Measurements from ENCODE around the gene ZSWIM1. TPM values are rescaled to one million over a fixed set of nuclear protein-coding genes. Genes with fewer than 3 reads are reported as not detected.

The ZSWIM1 gene
- total and polyA plus RNA-seq, 2 of the 13 experiments (the other 11 are each of a cell fraction or from before 2014, with no cell fraction given): 9.5 to 11.7 TPM

GRCh38 chr20:45920462-45921336, 39.7 kb downstream of the ZSWIM1 start:
- CTCF ChIA-PET (ENCODE audit: low intra/inter-chr PET ratio, low total read pairs): no interaction called here
- POLR2A ChIA-PET: interaction anchor here (0.6 to 5.0 kb wide), 19 partner anchors 9 to 214 kb away, joined by 3 to 78 read pairs (median 7); partner anchors contain the start of genes ACOT8, CTSA, DNTTIP1 and NEURL2
- Histone ChIP-seq H3K9ac (ENCODE audit: insufficient read depth, low read depth, low read length) (peak overlapping the region; percentile 16; the same call in 1 of the 2 replicates), H3K4me1 (ENCODE audit: insufficient read depth, low read length) (peaks cover 82% of the 10 kb centered on the region), H3K79me2 (ENCODE audit: insufficient read depth, low read length) (no peaks in the 10 kb centered on the region), H2AFZ (ENCODE audit: low read length) (peak overlapping the region; percentile 24), H3K4me3 (replicated peaks in 1 of 3; ENCODE audit: insufficient read depth in 1 of 3, low read depth in 2 of 3, low read length in 3 of 3) (peak overlapping the region in 2 of 3 experiments; percentile 5 to 44; a peak in 3 of 6 replicates), H3K36me3 (replicated peaks in 1 of 2; ENCODE audit: control insufficient read depth in 1 of 2, insufficient read depth in 2 of 2, low read length in 2 of 2) (no peaks in the 10 kb centered on the region), H3K4me2 (ENCODE audit: low read depth, low read length) (peak overlapping the region; percentile 48), H3K27ac (ENCODE audit: extremely low read length, insufficient read depth, low read length) (no peak overlapping the region), H3K27me3 (ENCODE audit: control insufficient read depth in 1 of 2, insufficient read depth in 2 of 2, low read length in 2 of 2) (peaks cover 0 to 8% of the 10 kb centered on the region in 2 experiments; a peak in 1 of 5 replicates), H4K20me1 (ENCODE audit: insufficient read depth, low read length) (no peaks in the 10 kb centered on the region), H3K9me3 (ENCODE audit: low read length) (no peaks in the 10 kb centered on the region)
- in situ Hi-C loops (cut with HindIII; ENCODE audit: extremely low pct_ligation_motif_present, low pct_unique_long_range_greater_than_20kb) (no loop called here), intact Hi-C loops (cut with micrococcal nuclease; ENCODE audit: unreplicated experiment) (no loop called here)
- FAIRE-seq (no peak), ATAC-seq (peak; percentile 17), DNase-seq (ENCODE audit: low spot score) (no peak)
- BruUV-seq (replicated peaks): no TSS peak
- 11% methylated on average over 9 of the region's 9 CpGs for WGBS (ENCODE audit: low lambda C conversion rate)
- TF ChIP-seq GATAD2A (CRISPR knock-in tag; IDR thresholded peaks at IDR 0.05) (peak; percentile 53), HOXA5 (CRISPR knock-in tag; IDR thresholded peaks at IDR 0.05) (peak; percentile 10; the same call in 1 of the 2 replicates), CREM (IDR thresholded peaks at IDR 0.05) (no peak), CREM (CRISPR knock-in tag; IDR thresholded peaks at IDR 0.05) (no peak), ZNF740 (CRISPR knock-in tag; IDR thresholded peaks at IDR 0.05) (0 out of 2 replicates have a peak, but pooled peaks have one; percentile 29), ZNF75D (CRISPR knock-in tag; IDR thresholded peaks at IDR 0.05; ENCODE audit: borderline replicate concordance) (0 out of 2 replicates have a peak, but pooled peaks have one; percentile 31), ZNF768 (CRISPR knock-in tag; IDR thresholded peaks at IDR 0.05) (no peak), ZNF619 (CRISPR knock-in tag; IDR thresholded peaks at IDR 0.05) (no peak), NRL (CRISPR knock-in tag; IDR thresholded peaks at IDR 0.05; ENCODE audit: borderline replicate concordance) (no peak), ZFP90 (CRISPR knock-in tag; IDR thresholded peaks at IDR 0.05; ENCODE audit: borderline replicate concordance) (0 out of 2 replicates have a peak, but pooled peaks have one; percentile 60), CBX2 (IDR thresholded peaks at IDR 0.05; ENCODE audit: low read depth, low read length) (no peak), CBX2 (CRISPR knock-in tag; IDR thresholded peaks at IDR 0.05; ENCODE audit: low read depth) (no peak), HES4 (CRISPR knock-in tag; IDR thresholded peaks at IDR 0.05; ENCODE audit: borderline replicate concordance) (no peak), ZNF143 (CRISPR knock-in tag; IDR thresholded peaks at IDR 0.05) (no peak), NONO (IDR thresholded peaks at IDR 0.05) (no peak), NONO (CRISPR knock-in tag; conservative IDR thresholded peaks at IDR 0.05) (no peak), ZNF800 (CRISPR knock-in tag; IDR thresholded peaks at IDR 0.05) (peak; percentile 22; the same call in 1 of the 2 replicates), ZNF691 (CRISPR knock-in tag; IDR thresholded peaks at IDR 0.05; ENCODE audit: borderline replicate concordance, low read depth) (0 out of 2 replicates have a peak, but pooled peaks have one; percentile 23), ZNF3 (CRISPR knock-in tag; IDR thresholded peaks at IDR 0.05) (peak; percentile 0; the same call in 1 of the 2 replicates), ZZZ3 (CRISPR knock-in tag; IDR thresholded peaks at IDR 0.05; ENCODE audit: borderline replicate concordance) (no peak)
